ENCODE data around the gene RBFOX2.

- TF ChIP-seq BACH1 (IDR thresholded peaks at IDR 0.05; ENCODE audit: low read length) (no peak), POLR2AphosphoS5 (IDR thresholded peaks at IDR 0.05; ENCODE audit: low read depth, low read length) (no peak), ATF3 (IDR thresholded peaks at IDR 0.05; ENCODE audit: insufficient read depth, low read depth, low read length) (no peak), CTCF (IDR thresholded peaks at IDR 0.05; ENCODE audit: control extremely low read depth in 1 of 3, insufficient read depth in 1 of 3, low read depth in 1 of 3, low read length in 3 of 3) (no peak), MAX (IDR thresholded peaks at IDR 0.05) (no peak)
These were observed 273.9 kb downstream of the RBFOX2 start for GRCh38 chr22:35754761-35755160.

All from H1 (cell line).